BJ (cell line): ENCODE data around the gene DR1. TPM values are rescaled to one million over a fixed set of nuclear protein-coding genes. Genes with fewer than 3 reads are reported as not detected.

ENCODE experiments used
- CTCF ChIA-PET: fragments of 350-600 bp; formaldehyde crosslinking; extraction: SDS; loops from one replicate; lab custom pipeline; 2021; ENCODE audit warnings: antibody characterized with exemption, inconsistent platforms; lab: Yijun Ruan, JAX
- POLR2A ChIA-PET: fragments of 300-600 bp; sonication (Branson Sonifier 250); formaldehyde crosslinking; extraction: SDS; loops from one replicate; lab custom pipeline; 2021; ENCODE audit warnings: antibody characterized with exemption; lab: Charles Lee
- DNase-seq: peaks from one replicate; pipeline ENCODE4 v3.0.0-alpha.2; 2011; ENCODE audit warnings: low read depth
- H3K27me3 ChIP-seq: 2 replicates; pipeline ENCODE4 v1.6.0; 2011; ENCODE audit warnings: low read length; ENCODE audit not compliant: control insufficient read depth, insufficient read depth
- H3K36me3 ChIP-seq: 2 replicates; pipeline ENCODE4 v1.5.1; 2011; ENCODE audit warnings: low read length; ENCODE audit not compliant: control insufficient read depth, insufficient read depth
- H3K4me3 ChIP-seq: 2 replicates; pipeline ENCODE4 v1.5.1; 2011; ENCODE audit warnings: low read depth, mild to moderate bottlenecking, control low read depth, low read length
- polyA plus RNA-seq: library from polyadenylated mRNA; depleted of rRNA; stranded (reverse); fragments of >200 nt; gene quantifications from 2 replicates; pipeline ENCODE4 v1.2.3, GENCODE V29; 2011
- TF ChIP-seq, protein P1 (sequence below): IDR thresholded peaks from 2 replicates; pipeline ENCODE4 v1.5.1; 2011; ENCODE audit warnings: low read depth, mild to moderate bottlenecking, control low read depth, inconsistent platforms, low read length, moderate library complexity; ENCODE audit not compliant: insufficient read depth

The DR1 gene
- polyA plus RNA-seq, 1 experiment: 23.3 TPM

DNA sequence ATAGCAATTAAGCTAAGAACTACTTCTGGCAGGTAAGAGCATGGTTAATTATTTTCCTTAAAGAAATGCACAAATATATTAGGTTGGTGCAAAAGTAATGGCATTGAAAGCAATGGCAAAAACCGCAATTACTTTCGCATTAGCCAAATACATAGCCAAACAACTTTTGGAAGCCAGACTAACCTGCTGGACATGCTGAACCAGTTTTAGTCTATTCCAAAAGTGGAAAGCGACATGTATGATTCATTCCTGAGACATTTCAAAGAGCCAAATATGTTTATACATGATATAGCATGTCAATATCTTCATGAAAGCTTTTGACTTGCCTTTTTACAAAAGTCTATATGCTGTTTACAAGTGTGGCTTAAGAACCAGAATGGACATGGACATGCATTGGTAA, 23.4 kb upstream of the DR1 start:
- Histone ChIP-seq H3K27me3 (no peaks in the 10 kb centered on the region), H3K36me3 (no peaks in the 10 kb centered on the region), H3K4me3 (no peak overlapping the region)
- ChIA-PET CTCF (no interaction called here), POLR2A (no interaction called here)
- TF ChIP-seq, protein P1, sequence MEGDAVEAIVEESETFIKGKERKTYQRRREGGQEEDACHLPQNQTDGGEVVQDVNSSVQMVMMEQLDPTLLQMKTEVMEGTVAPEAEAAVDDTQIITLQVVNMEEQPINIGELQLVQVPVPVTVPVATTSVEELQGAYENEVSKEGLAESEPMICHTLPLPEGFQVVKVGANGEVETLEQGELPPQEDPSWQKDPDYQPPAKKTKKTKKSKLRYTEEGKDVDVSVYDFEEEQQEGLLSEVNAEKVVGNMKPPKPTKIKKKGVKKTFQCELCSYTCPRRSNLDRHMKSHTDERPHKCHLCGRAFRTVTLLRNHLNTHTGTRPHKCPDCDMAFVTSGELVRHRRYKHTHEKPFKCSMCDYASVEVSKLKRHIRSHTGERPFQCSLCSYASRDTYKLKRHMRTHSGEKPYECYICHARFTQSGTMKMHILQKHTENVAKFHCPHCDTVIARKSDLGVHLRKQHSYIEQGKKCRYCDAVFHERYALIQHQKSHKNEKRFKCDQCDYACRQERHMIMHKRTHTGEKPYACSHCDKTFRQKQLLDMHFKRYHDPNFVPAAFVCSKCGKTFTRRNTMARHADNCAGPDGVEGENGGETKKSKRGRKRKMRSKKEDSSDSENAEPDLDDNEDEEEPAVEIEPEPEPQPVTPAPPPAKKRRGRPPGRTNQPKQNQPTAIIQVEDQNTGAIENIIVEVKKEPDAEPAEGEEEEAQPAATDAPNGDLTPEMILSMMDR: no peak
- no peak for DNase-seq

DNA sequence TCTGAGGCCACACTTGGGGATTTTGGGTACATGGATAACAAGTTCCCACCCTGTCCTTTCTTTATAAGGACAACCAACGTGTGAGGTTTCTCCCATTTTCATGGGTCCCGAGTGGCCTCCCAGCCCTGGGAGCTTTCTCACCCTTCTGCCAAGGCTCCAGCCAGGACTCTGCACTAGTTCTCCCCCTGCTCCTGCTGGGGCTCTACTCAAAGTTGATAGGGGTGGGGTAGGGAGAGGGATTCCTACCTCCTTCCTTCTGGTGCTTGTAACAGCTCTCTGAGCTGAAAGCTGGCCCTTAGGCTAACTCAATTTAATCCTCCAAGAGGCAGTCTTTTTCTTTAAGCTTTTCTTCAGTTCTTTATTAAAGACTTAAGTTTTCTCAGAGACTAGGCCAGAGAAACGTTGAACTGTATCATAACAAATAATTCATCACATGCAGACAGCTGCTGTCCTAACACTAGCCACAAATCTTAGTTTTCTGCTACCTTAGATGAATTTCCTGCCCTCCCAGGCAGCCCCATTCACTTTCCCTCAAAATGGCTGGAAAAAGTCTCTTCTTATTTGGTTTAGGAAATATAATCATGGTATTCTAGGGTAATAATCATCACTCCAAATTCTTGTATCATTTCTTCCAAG, 22.4 kb upstream of the DR1 start:
- no peaks in the 10 kb centered on the region for H3K36me3 ChIP-seq
- DNase-seq: no peak
- H3K4me3 ChIP-seq: no peak overlapping the region
- H3K27me3 ChIP-seq: no peaks in the 10 kb centered on the region
- CTCF ChIA-PET: interaction anchor here (0.6 to 3.7 kb wide), 2 partner anchors 19 to 302 kb away, joined by 3 to 12 read pairs; no protein-coding TSS in a partner anchor
- TF ChIP-seq, protein P1: no peak
- POLR2A ChIA-PET: no interaction called here

DNA sequence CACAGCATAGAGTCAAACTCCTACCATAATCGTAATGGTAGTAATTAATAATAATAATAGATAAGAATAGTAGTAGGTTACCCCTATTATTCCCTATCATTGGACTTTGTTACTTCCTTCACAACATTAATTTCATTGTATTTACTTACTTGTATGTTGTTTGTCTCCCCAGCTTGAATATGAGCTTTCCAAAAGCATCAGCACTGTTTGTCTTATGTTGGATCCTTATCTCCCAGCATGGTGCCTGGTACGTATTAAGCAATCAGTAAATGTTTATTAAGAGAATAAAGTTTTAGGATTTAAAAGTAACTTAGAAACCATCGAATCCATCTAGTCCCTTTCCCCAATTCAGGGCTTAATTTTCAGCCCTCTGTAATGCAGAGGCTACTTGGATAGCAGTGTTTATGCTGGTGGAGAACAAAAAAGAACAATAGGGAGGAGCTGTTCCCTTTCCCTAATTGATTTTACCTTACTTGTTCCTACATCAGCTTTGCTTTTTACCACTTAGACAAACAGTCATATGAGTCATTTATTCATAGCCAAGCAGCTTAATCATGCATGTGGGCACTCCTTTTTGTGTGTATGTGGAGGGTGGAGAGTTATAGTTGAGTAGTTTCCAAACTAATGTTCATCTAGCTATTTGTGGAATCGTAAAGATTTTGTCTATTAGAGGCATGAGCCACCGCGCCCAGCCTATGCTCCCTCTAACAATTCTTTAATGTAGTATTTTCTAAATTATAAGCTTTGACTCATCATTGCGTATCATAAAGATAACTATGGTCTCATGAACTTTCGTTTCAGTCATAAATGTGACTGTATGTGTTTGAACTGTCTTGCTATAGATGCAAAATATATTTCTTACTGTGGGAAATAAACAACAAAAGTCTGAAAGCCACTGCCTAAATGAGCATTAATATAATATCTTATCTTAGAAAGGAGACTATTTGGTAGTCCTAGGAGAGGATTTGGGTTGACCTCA, 20.9 kb upstream of the DR1 start:
- DNase-seq: no peak
- Histone ChIP-seq H3K36me3 (no peaks in the 10 kb centered on the region), H3K27me3 (no peaks in the 10 kb centered on the region), H3K4me3 (no peak overlapping the region)
- CTCF ChIA-PET: interaction anchor here (0.6 to 3.7 kb wide), 5 partner anchors 10 to 607 kb away, joined by 3 to 12 read pairs (median 3); no protein-coding TSS in a partner anchor
- TF ChIP-seq, protein P1: no peak
- POLR2A ChIA-PET: interaction anchor here (0.5 kb wide), 2 partner anchors 26 to 106 kb away, joined by 3 to 4 read pairs; no protein-coding TSS in a partner anchor

DNA sequence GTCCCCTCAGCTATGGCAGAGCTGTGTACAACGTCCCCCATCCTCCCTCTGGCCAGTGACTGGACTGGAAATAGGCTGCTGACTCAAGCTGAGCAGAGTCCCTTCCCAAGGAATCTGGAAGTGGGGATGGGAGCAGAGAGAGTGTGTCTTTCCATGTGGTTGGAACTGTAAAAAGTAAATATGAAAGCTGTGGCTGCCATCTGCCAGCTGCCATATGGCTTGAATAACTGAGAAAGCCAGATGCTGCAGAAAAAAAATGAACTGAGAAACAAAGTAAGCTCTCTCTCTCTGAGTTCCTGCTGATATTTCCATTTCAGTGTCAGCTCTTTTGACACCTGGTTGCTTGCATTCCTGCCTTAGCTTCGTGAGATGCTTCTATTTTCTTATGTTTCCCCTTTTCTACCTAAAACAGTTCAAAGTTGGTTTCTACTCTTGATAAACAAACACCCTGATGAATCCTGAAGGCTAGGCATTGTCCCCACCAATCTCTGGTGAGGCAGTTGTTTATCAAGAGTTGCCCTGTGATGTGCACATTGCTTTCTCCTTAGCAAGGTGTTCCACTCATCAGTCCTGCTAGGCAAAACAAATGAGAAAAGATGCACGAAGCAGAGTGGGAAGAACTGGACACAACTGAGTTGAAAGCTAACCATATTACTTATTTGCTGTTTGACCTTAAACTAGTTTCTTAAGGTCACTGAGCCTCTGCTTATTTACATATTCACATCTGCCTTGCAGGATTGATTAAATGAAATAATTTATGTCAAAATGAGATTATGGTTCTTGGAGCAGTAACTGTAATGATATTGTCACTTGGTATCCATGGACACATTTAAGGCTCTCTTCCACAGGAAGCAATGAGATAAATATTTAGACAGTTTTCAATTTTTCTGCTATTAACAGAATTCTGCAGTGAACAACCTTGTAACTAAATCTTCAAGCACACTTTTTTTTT, 16.6 kb upstream of the DR1 start:
- CTCF ChIA-PET: interaction anchor here (1.1 kb wide), 1 partner anchor 25 kb away, joined by 7 read pairs; no protein-coding TSS in a partner anchor
- no peaks in the 10 kb centered on the region for H3K36me3 ChIP-seq
- H3K4me3 ChIP-seq: no peak overlapping the region
- H3K27me3 ChIP-seq: no peaks in the 10 kb centered on the region
- TF ChIP-seq, protein P1: no peak
- DNase-seq: peak; percentile 62
- POLR2A ChIA-PET: interaction anchor here (0.6 kb wide), 1 partner anchor 320 kb away, joined by 3 read pairs; no protein-coding TSS in a partner anchor
